ENCODE data around the gene ZDHHC14.
A peak's percentile ranks its signal among the peaks of the same experiment; 100 is the strongest.

ZDHHC14 gene

GRCh38 chr6:157615951-157616350 is 235.0 kb downstream of the ZDHHC14 start:
- Histone ChIP-seq H3K4me1 (peaks cover 22% of the 10 kb centered on the region), H3K9me3 (no peaks in the 10 kb centered on the region)

GRCh38 chr6:157620944-157621343 is 240.0 kb downstream of the ZDHHC14 start:
- Histone ChIP-seq H3K27ac (no peak overlapping the region), H3K9me3 (peaks cover 16% of the 10 kb centered on the region), H3K9ac (no peak overlapping the region), H4K20me1 (no peaks in the 10 kb centered on the region), H3K36me3 (no peaks in the 10 kb centered on the region), H3K4me1 (no peaks in the 10 kb centered on the region), H3K4me3 (no peak overlapping the region), H3K4me2 (no peak overlapping the region), H3K27me3 (no peaks in the 10 kb centered on the region)
- TF ChIP-seq Cebpa-rat (IDR thresholded peaks at IDR 0.05), result no peak

More at GRCh38 chr6:157615951-157616350, 235.0 kb downstream of the ZDHHC14 start:
- Histone ChIP-seq H3K36me3 (no peaks in the 10 kb centered on the region), H3K4me2 (no peak overlapping the region), H4K20me1 (no peaks in the 10 kb centered on the region), H3K27ac (no peak overlapping the region), H3K4me3 (no peak overlapping the region), H3K9ac (no peak overlapping the region), H3K27me3 (no peaks in the 10 kb centered on the region)
- TF ChIP-seq Cebpa-rat (IDR thresholded peaks at IDR 0.05), result no peak

- Histone ChIP-seq H3K27me3 (no peaks in the 10 kb centered on the region), H3K9me3 (peaks cover 16% of the 10 kb centered on the region), H3K4me2 (no peak overlapping the region), H3K4me3 (no peak overlapping the region), H3K27ac (no peak overlapping the region), H3K36me3 (no peaks in the 10 kb centered on the region), H3K9ac (no peak overlapping the region), H3K4me1 (no peaks in the 10 kb centered on the region), H4K20me1 (no peaks in the 10 kb centered on the region)
- no peak for TF ChIP-seq Cebpa-rat (IDR thresholded peaks at IDR 0.05)
Observed at GRCh38 chr6:157621406-157621805, 240.4 kb downstream of the ZDHHC14 start.

GRCh38 chr6:157622427-157622826 is 241.4 kb downstream of the ZDHHC14 start:
- no peak for TF ChIP-seq Cebpa-rat (IDR thresholded peaks at IDR 0.05)
- no peak overlapping the region for H3K4me3 ChIP-seq
- no peaks in the 10 kb centered on the region for H3K4me1 ChIP-seq
- H3K4me2 ChIP-seq, result no peak overlapping the region
- H3K36me3 ChIP-seq, result no peaks in the 10 kb centered on the region
- H4K20me1 ChIP-seq, result no peaks in the 10 kb centered on the region
- H3K9ac ChIP-seq, result no peak overlapping the region
- H3K27me3 ChIP-seq, result no peaks in the 10 kb centered on the region
- peaks cover 16% of the 10 kb centered on the region for H3K9me3 ChIP-seq
- H3K27ac ChIP-seq, result no peak overlapping the region

GRCh38 chr6:157625111-157625510 is 244.1 kb downstream of the ZDHHC14 start:
- no peak overlapping the region for H3K9ac ChIP-seq
- no peak for TF ChIP-seq Cebpa-rat (IDR thresholded peaks at IDR 0.05)
- H3K27me3 ChIP-seq, result no peaks in the 10 kb centered on the region
- no peak overlapping the region for H3K27ac ChIP-seq
- H3K36me3 ChIP-seq, result no peaks in the 10 kb centered on the region
- no peaks in the 10 kb centered on the region for H4K20me1 ChIP-seq
- no peak overlapping the region for H3K4me2 ChIP-seq
- peaks cover 14% of the 10 kb centered on the region for H3K4me1 ChIP-seq
- H3K9me3 ChIP-seq, result peaks cover 16% of the 10 kb centered on the region
- H3K4me3 ChIP-seq, result no peak overlapping the region

- Histone ChIP-seq H3K4me2 (no peak overlapping the region), H3K4me3 (no peak overlapping the region), H3K9ac (no peak overlapping the region), H3K27ac (no peak overlapping the region), H3K36me3 (no peaks in the 10 kb centered on the region), H3K4me1 (peaks cover 14% of the 10 kb centered on the region), H3K27me3 (no peaks in the 10 kb centered on the region), H4K20me1 (no peaks in the 10 kb centered on the region), H3K9me3 (peaks cover 16% of the 10 kb centered on the region)
- no peak for TF ChIP-seq Cebpa-rat (IDR thresholded peaks at IDR 0.05)
Observed at GRCh38 chr6:157625764-157626163, 244.8 kb downstream of the ZDHHC14 start.

GRCh38 chr6:157627195-157627966 is 246.4 kb downstream of the ZDHHC14 start:
- Histone ChIP-seq H3K4me2 (no peak overlapping the region), H3K4me1 (peaks cover 29% of the 10 kb centered on the region), H3K4me3 (no peak overlapping the region), H3K36me3 (no peaks in the 10 kb centered on the region), H3K9me3 (peaks cover 16% of the 10 kb centered on the region), H3K27me3 (no peaks in the 10 kb centered on the region), H3K9ac (no peak overlapping the region), H3K27ac (no peak overlapping the region), H4K20me1 (no peaks in the 10 kb centered on the region)
- TF ChIP-seq Cebpa-rat (IDR thresholded peaks at IDR 0.05), result no peak

GRCh38 chr6:157628463-157628862 is 247.5 kb downstream of the ZDHHC14 start:
- no peak overlapping the region for H3K4me3 ChIP-seq
- peaks cover 29% of the 10 kb centered on the region for H3K4me1 ChIP-seq
- H3K36me3 ChIP-seq, result no peaks in the 10 kb centered on the region
- no peaks in the 10 kb centered on the region for H4K20me1 ChIP-seq
- no peak overlapping the region for H3K27ac ChIP-seq
- no peak overlapping the region for H3K9ac ChIP-seq
- no peak for TF ChIP-seq Cebpa-rat (IDR thresholded peaks at IDR 0.05)
- peak overlapping the region; percentile 65 for H3K4me2 ChIP-seq
- H3K9me3 ChIP-seq, result 0 out of 2 replicates have a peak, but pooled peaks cover 7% of the 10 kb centered on the region
- no peaks in the 10 kb centered on the region for H3K27me3 ChIP-seq

GRCh38 chr6:157629220-157629619 is 248.2 kb downstream of the ZDHHC14 start:
- Histone ChIP-seq H3K9me3 (0 out of 2 replicates have a peak, but pooled peaks cover 2% of the 10 kb centered on the region), H4K20me1 (no peaks in the 10 kb centered on the region), H3K36me3 (no peaks in the 10 kb centered on the region), H3K4me3 (no peak overlapping the region), H3K4me2 (peak overlapping the region; percentile 65), H3K4me1 (peaks cover 29% of the 10 kb centered on the region), H3K27me3 (no peaks in the 10 kb centered on the region), H3K27ac (peak overlapping the region; percentile 53; the same call in 1 of the 2 replicates), H3K9ac (no peak overlapping the region)
- no peak for TF ChIP-seq Cebpa-rat (IDR thresholded peaks at IDR 0.05)

GRCh38 chr6:157630463-157631080 is 249.6 kb downstream of the ZDHHC14 start:
- Histone ChIP-seq H3K9ac (no peak overlapping the region), H3K27ac (no peak overlapping the region), H3K36me3 (no peaks in the 10 kb centered on the region), H3K4me1 (peaks cover 29% of the 10 kb centered on the region), H3K27me3 (no peaks in the 10 kb centered on the region), H3K4me3 (no peak overlapping the region), H3K9me3 (no peaks in the 10 kb centered on the region), H4K20me1 (no peaks in the 10 kb centered on the region), H3K4me2 (0 out of 2 replicates have a peak overlapping the region, but pooled peaks have one; percentile 74)
- no peak for TF ChIP-seq Cebpa-rat (IDR thresholded peaks at IDR 0.05)
